Endodermal cell (in vitro differentiated cells): ENCODE results near the gene COIL. TPM values are rescaled to one million over a fixed set of nuclear protein-coding genes. Genes with fewer than 3 reads are reported as not detected.
"Not testable (repeated sequence)": the region's sequence is repeated elsewhere in the genome, so short reads cannot be mapped to it uniquely, and the experiment has no call there.

ENCODE experiments used
- DNase-seq: peaks from one replicate; pipeline ENCODE4 v3.0.0-alpha.2; 2017
- H3K27ac ChIP-seq: 2 replicates; pipeline ENCODE4 v1.5.1; 2013; ENCODE audit warnings: mild to moderate bottlenecking, low read depth, low read length, moderate library complexity
- H3K27me3 ChIP-seq: 2 replicates; pipeline ENCODE4 v1.6.1; 2013; ENCODE audit warnings: mild to moderate bottlenecking, low read length, moderate library complexity; ENCODE audit not compliant: insufficient read depth, control insufficient read depth, poor library complexity, severe bottlenecking
- H3K36me3 ChIP-seq: 2 replicates; pipeline ENCODE4 v1.7.0; 2013; ENCODE audit warnings: mild to moderate bottlenecking, low read length, moderate library complexity; ENCODE audit not compliant: control insufficient read depth, insufficient read depth
- H3K4me1 ChIP-seq: one replicate; pipeline ENCODE4 v1.7.0; 2013; ENCODE audit warnings: low read length; ENCODE audit not compliant: control insufficient read depth, insufficient read depth
- H3K4me3 ChIP-seq: 2 replicates; pipeline ENCODE4 v1.5.1; 2013; ENCODE audit warnings: mild to moderate bottlenecking, low read length, moderate library complexity
- H3K9ac ChIP-seq: 2 replicates; pipeline ENCODE4 v1.6.1; 2013; ENCODE audit warnings: mild to moderate bottlenecking, low read length, moderate library complexity; ENCODE audit not compliant: poor library complexity, severe bottlenecking; ENCODE audit errors: extremely low read depth
- H3K9me3 ChIP-seq: 2 replicates; pipeline ENCODE4 v1.6.1; 2013; ENCODE audit warnings: mild to moderate bottlenecking, low read length, moderate library complexity; ENCODE audit not compliant: control insufficient read depth
- H3K27ac Mint-ChIP-seq: 2 replicates; pipeline ENCODE4 v1.8.0; 2020; ENCODE audit warnings: mixed read lengths
- H3K27me3 Mint-ChIP-seq: 2 replicates; pipeline ENCODE4 v1.8.0; 2021; ENCODE audit warnings: mild to moderate bottlenecking, mixed read lengths; ENCODE audit not compliant: insufficient read depth
- H3K36me3 Mint-ChIP-seq: 2 replicates; pipeline ENCODE4 v1.8.0; 2020; ENCODE audit warnings: low read depth, mixed read lengths
- H3K4me1 Mint-ChIP-seq: 2 replicates; pipeline ENCODE4 v1.8.0; 2020; ENCODE audit warnings: mixed read lengths
- H3K4me3 Mint-ChIP-seq: 2 replicates; pipeline ENCODE4 v1.8.0; 2020; ENCODE audit warnings: mild to moderate bottlenecking, moderate library complexity, mixed read lengths
- H3K9me3 Mint-ChIP-seq: 2 replicates; pipeline ENCODE4 v1.8.0; 2020; ENCODE audit warnings: mild to moderate bottlenecking, mixed read lengths
- WGBS, 2 experiments: methylation state at CpG; one replicate each; pipeline versions ENCODE4 v1.1.5 to v1.1.7; 2013; ENCODE audit warnings: missing lambda C conversion rate in 2 of 2, mixed read lengths in 1 of 2; ENCODE audit not compliant: insufficient coverage in 1 of 2, insufficient read length in 1 of 2; 5-methylcytosine and 5-hydroxymethylcytosine counted together
- total RNA-seq, 2 donors: library from RNA; stranded (reverse); fragmentation: NEBNext Ultra II Directional in 1 of 2; extraction: Animal tissue kit (Norgen Biotek cat#: 25700) in 1 of 2; gene quantifications; 2 replicates in 1 of 2; 3 replicates in 1 of 2; pipeline ENCODE4 v1.2.1, GENCODE V29; 2021
- TF ChIP-seq, protein P1 (sequence below): fragments of 200-600 bp; sonication (generic); conservative IDR thresholded peaks from 2 replicates; pipeline ENCODE4 v1.5.0; 2021; ENCODE audit warnings: antibody characterized with exemption, mild to moderate bottlenecking

The COIL gene
- total RNA-seq, 2 donors from 2014 or later: 18.2 to 19.2 TPM

GRCh38 chr17:56939869-56940484 is 20.9 kb downstream of the COIL start:
- TF ChIP-seq, protein P1, sequence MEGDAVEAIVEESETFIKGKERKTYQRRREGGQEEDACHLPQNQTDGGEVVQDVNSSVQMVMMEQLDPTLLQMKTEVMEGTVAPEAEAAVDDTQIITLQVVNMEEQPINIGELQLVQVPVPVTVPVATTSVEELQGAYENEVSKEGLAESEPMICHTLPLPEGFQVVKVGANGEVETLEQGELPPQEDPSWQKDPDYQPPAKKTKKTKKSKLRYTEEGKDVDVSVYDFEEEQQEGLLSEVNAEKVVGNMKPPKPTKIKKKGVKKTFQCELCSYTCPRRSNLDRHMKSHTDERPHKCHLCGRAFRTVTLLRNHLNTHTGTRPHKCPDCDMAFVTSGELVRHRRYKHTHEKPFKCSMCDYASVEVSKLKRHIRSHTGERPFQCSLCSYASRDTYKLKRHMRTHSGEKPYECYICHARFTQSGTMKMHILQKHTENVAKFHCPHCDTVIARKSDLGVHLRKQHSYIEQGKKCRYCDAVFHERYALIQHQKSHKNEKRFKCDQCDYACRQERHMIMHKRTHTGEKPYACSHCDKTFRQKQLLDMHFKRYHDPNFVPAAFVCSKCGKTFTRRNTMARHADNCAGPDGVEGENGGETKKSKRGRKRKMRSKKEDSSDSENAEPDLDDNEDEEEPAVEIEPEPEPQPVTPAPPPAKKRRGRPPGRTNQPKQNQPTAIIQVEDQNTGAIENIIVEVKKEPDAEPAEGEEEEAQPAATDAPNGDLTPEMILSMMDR: peak; percentile 81
- Histone ChIP-seq H3K9ac (no peak overlapping the region), H3K4me3 (no peak overlapping the region), H3K9me3 (no peaks in the 10 kb centered on the region), H3K36me3 (peaks cover 70% of the 10 kb centered on the region), H3K27ac (no peak overlapping the region), H3K4me1 (no peaks in the 10 kb centered on the region), H3K27me3 (no peaks in the 10 kb centered on the region)
- H3K4me1 Mint-ChIP-seq: no peaks in the 10 kb centered on the region
- WGBS, 2 experiments: 59 to 82% methylated on average over 8 to 11 of the region's 11 CpGs
- H3K9me3 Mint-ChIP-seq: no peaks in the 10 kb centered on the region
- no peak overlapping the region for H3K4me3 Mint-ChIP-seq
- H3K36me3 Mint-ChIP-seq: peaks cover 81% of the 10 kb centered on the region
- peak; percentile 67 for DNase-seq
- H3K27me3 Mint-ChIP-seq: no peaks in the 10 kb centered on the region
- H3K27ac Mint-ChIP-seq: peak overlapping the region; percentile 48

DNA sequence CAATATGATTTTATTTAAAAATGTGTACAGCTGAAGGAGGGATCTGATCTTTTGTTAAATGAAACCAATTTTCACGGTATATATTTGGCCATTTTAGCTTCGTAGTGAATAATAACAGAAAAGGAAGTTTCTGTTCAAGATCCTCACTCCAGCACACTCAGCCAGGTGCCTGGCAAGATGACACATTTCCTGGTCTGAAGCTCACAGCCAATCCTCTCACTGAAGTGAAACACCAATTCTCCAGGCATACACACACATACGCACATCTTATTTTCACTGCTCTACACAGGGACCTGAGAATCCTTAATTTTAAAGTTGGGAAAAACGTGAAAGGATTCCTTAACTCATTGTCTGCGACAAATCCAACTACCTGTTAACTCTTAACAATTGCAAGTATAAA is 22.6 kb downstream of the COIL start:
- not testable (repeated sequence) for H3K27me3 Mint-ChIP-seq, H3K4me1 Mint-ChIP-seq, H3K4me1 ChIP-seq, H3K27me3 ChIP-seq, H3K9me3 Mint-ChIP-seq, H3K27ac ChIP-seq, H3K4me3 Mint-ChIP-seq, DNase-seq, H3K4me3 ChIP-seq, H3K9me3 ChIP-seq, H3K27ac Mint-ChIP-seq, H3K9ac ChIP-seq
- H3K36me3 ChIP-seq: peaks cover 66% of the 10 kb centered on the region
- 97 to 100% methylated on average over 2 to 5 of the region's 5 CpGs for WGBS, 2 experiments
- peaks cover 80% of the 10 kb centered on the region for H3K36me3 Mint-ChIP-seq

DNA sequence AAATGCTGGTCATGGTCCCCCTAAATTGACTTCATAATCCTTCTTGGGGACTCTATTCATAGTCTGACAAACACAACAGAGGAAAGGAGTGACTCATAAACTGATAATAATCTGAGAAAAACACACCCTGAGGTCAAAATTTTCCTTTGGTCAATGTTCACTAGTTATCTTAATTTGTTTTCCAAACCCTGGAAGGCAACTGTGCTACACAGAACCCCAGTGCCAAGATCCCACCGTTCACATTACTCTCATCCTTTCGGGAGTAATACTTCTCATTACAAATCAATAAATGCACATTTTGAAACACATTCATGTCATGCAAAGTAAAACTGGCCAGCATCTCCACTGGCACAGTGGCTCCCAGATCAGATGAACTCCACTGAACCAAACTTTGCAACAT is 23.2 kb downstream of the COIL start:
- no peaks in the 10 kb centered on the region for H3K27me3 ChIP-seq
- no peaks in the 10 kb centered on the region for H3K27me3 Mint-ChIP-seq
- peaks cover 81% of the 10 kb centered on the region for H3K36me3 Mint-ChIP-seq
- peaks cover 63% of the 10 kb centered on the region for H3K36me3 ChIP-seq
- no peak overlapping the region for H3K27ac ChIP-seq
- H3K9ac ChIP-seq: no peak overlapping the region
- peaks cover 11% of the 10 kb centered on the region for H3K9me3 Mint-ChIP-seq
- DNase-seq: no peak
- peaks cover 12% of the 10 kb centered on the region for H3K9me3 ChIP-seq
- H3K4me1 ChIP-seq: no peaks in the 10 kb centered on the region
- H3K4me3 ChIP-seq: no peak overlapping the region
- WGBS, 2 experiments: 88 to 100% methylated on average over 1 to 2 of the region's 2 CpGs
- no peaks in the 10 kb centered on the region for H3K4me1 Mint-ChIP-seq
- H3K27ac Mint-ChIP-seq: no peak overlapping the region
- no peak overlapping the region for H3K4me3 Mint-ChIP-seq
- TF ChIP-seq, protein P1: no peak
